NT2/D1 (cell line): ENCODE measurements around the gene CBLB.
"Not testable (repeated sequence)": the region's sequence is repeated elsewhere in the genome, so short reads cannot be mapped to it uniquely, and the experiment has no call there.

Source experiments
- DNase-seq: peaks from one replicate; pipeline ENCODE4 v3.0.0-alpha.2; 2011; ENCODE audit warnings: low read depth, low spot score
- H3K27me3 ChIP-seq: 2 replicates; pipeline ENCODE4 v1.6.0; 2011; ENCODE audit warnings: mild to moderate bottlenecking; ENCODE audit not compliant: insufficient read length, insufficient read depth
- H3K36me3 ChIP-seq: 2 replicates; pipeline ENCODE4 v1.6.1; 2011; ENCODE audit warnings: mild to moderate bottlenecking, low read length, mixed read lengths; ENCODE audit not compliant: insufficient read depth, insufficient read length
- H3K4me1 ChIP-seq: 2 replicates; pipeline ENCODE4 v1.5.1; 2011; ENCODE audit not compliant: insufficient read depth, insufficient read length
- H3K4me3 ChIP-seq: 2 replicates; pipeline ENCODE4 v1.5.1; 2011; ENCODE audit warnings: low read depth; ENCODE audit not compliant: insufficient read length
- H3K9ac ChIP-seq: 2 replicates; pipeline ENCODE4 v1.6.0; 2011; ENCODE audit warnings: low read depth; ENCODE audit not compliant: insufficient read length
- H3K9me3 ChIP-seq: 2 replicates; pipeline ENCODE4 v1.5.1; 2011; ENCODE audit warnings: mild to moderate bottlenecking, low read length; ENCODE audit not compliant: insufficient read depth
- SUZ12 ChIP-seq: IDR thresholded peaks from 2 replicates; pipeline ENCODE4 v1.6.1; 2011; ENCODE audit not compliant: insufficient read length, insufficient read depth; ENCODE audit errors: extremely low read depth
- YY1 ChIP-seq: IDR thresholded peaks from 2 replicates; pipeline ENCODE4 v1.6.1; 2011; ENCODE audit not compliant: insufficient read length, insufficient read depth
- ZNF274 ChIP-seq: IDR thresholded peaks from 2 replicates; pipeline ENCODE4 v1.6.1; 2011; ENCODE audit warnings: mild to moderate bottlenecking, low read depth, low read length

Gene CBLB

GRCh38 chr3:105763659-105764036, 105.2 kb downstream of the CBLB start:
- Histone ChIP-seq H3K27me3 (no peaks in the 10 kb centered on the region), H3K36me3 (peaks cover 9% of the 10 kb centered on the region), H3K9ac (no peak overlapping the region), H3K4me3 (no peak overlapping the region), H3K9me3 (peaks cover 30% of the 10 kb centered on the region), H3K4me1 (no peaks in the 10 kb centered on the region)
- no peak for TF ChIP-seq ZNF274
- no peak for TF ChIP-seq SUZ12
- no peak for TF ChIP-seq YY1
- DNase-seq: no peak

GRCh38 chr3:105762749-105763658, 105.8 kb downstream of the CBLB start:
- Histone ChIP-seq H3K9ac (no peak overlapping the region), H3K4me1 (no peaks in the 10 kb centered on the region), H3K4me3 (no peak overlapping the region), H3K27me3 (no peaks in the 10 kb centered on the region), H3K36me3 (peaks cover 11% of the 10 kb centered on the region), H3K9me3 (peaks cover 37% of the 10 kb centered on the region)
- no peak for TF ChIP-seq ZNF274
- no peak for TF ChIP-seq YY1
- no peak for TF ChIP-seq SUZ12
- DNase-seq: no peak

GRCh38 chr3:105762214-105762613, 106.6 kb downstream of the CBLB start:
- Histone ChIP-seq H3K9me3 (peaks cover 37% of the 10 kb centered on the region), H3K36me3 (peaks cover 11% of the 10 kb centered on the region)
- H3K9ac ChIP-seq, DNase-seq, H3K4me1 ChIP-seq, H3K27me3 ChIP-seq, H3K4me3 ChIP-seq: not testable (repeated sequence)

GRCh38 chr3:105759442-105760078, 109.3 kb downstream of the CBLB start:
- no peak for DNase-seq
- Histone ChIP-seq H3K9ac (no peak overlapping the region), H3K4me3 (no peak overlapping the region), H3K36me3 (peaks cover 11% of the 10 kb centered on the region), H3K9me3 (peaks cover 37% of the 10 kb centered on the region), H3K27me3 (no peaks in the 10 kb centered on the region), H3K4me1 (no peaks in the 10 kb centered on the region)
- no peak for TF ChIP-seq ZNF274
- no peak for TF ChIP-seq SUZ12
- no peak for TF ChIP-seq YY1

DNA sequence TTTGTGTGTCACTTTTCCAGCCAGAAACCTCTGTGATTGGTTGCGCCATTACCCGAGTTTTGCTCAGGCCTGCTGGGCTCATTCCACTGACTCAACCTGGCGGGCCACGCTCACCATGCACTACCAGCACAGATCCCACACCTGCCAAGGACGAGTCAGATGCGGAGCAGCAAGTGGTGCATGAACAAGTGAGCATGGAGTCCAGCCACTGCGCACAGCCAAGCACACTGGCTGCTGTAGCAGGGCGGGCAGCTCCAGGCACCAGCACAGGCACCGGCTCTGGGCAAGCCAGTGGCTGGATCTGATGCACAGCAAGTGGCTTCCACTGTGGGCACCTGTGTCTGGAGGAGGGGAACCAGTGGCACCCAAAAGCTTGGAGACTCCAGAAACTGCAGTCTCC, 110.4 kb downstream of the CBLB start:
- peaks cover 11% of the 10 kb centered on the region for H3K36me3 ChIP-seq
- H3K4me1 ChIP-seq: no peaks in the 10 kb centered on the region
- TF ChIP-seq YY1 (no peak), SUZ12 (no peak), ZNF274 (no peak)
- H3K9ac ChIP-seq: no peak overlapping the region
- H3K27me3 ChIP-seq: no peaks in the 10 kb centered on the region
- H3K4me3 ChIP-seq: no peak overlapping the region
- peaks cover 37% of the 10 kb centered on the region for H3K9me3 ChIP-seq
- no peak for DNase-seq

DNA sequence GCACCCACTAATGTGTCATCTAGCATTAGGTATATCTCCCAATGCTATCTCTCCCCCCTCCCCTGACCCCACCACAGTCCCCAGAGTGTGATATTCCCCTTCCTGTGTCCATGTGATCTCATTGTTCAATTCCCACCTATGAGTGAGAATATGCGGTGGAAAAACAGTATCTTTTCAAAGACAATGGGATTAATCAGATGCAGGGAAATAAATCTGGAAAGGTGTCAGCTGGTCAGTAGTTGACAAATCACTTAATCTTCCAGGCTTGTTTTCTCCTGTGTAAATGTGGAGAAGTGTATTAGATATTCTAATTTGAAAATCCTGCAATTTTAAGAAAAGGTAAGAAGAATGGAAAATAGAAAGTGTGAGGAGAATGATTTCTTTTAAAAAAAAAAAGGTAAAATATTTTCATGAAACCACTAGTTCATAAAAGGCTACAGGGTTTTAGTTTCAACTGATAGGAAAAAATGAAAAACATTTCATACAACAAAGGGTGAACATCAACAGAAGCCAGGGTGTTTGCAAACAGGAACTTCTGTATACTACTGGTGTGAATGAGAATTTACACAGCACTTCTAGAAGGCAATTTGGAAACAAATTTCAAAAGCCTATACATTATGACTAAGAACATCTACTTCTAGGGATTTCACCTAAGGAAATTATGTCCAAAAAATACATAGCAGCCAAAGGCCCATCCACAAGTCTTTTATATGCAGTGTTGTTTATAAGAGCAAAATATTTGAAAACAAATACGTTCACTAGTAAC, 113.5 kb downstream of the CBLB start:
- Histone ChIP-seq H3K27me3 (no peaks in the 10 kb centered on the region), H3K4me1 (no peaks in the 10 kb centered on the region), H3K9ac (no peak overlapping the region), H3K4me3 (no peak overlapping the region), H3K36me3 (peaks cover 11% of the 10 kb centered on the region), H3K9me3 (peaks cover 18% of the 10 kb centered on the region; the same call in 1 of the 2 replicates)
- TF ChIP-seq YY1 (no peak), ZNF274 (no peak), SUZ12 (no peak)
- no peak for DNase-seq
